Loucy (cell line): ENCODE results near the gene STRBP.

Experiments used
- EZH2phosphoT487 ChIP-seq: fragments of 200-600 bp; IDR thresholded peaks from 2 replicates; pipeline ENCODE4 v1.6.1; 2018; ENCODE audit warnings: antibody characterized with exemption, mild to moderate bottlenecking, moderate library complexity, borderline replicate concordance
- TF ChIP-seq, protein P1 (sequence below): fragments of 200-600 bp; sonication (generic); conservative IDR thresholded peaks from 2 replicates; pipeline ENCODE4 v1.5.1; 2014; ENCODE audit warnings: mild to moderate bottlenecking, antibody characterized with exemption, low read length

DNA sequence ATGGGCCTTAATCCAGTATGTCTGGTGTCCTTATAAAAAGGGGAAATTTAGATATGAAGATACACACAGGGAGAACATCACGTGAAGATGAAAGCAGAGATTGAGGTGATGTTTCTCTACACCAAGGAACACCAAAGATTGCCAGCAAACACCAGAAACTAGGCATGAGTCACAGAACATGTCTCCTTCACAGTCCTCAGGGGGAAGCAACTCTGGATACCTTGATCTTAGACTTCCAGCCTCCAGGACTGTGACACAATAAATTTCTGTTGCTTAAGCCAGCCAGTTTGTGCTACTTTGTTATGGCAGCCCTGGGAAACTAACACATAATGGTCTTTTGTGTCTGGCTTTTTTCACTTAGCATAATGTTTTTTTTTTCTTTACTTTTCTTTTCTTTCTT lies 41.2 kb upstream of the STRBP start:
- TF ChIP-seq, protein P1, sequence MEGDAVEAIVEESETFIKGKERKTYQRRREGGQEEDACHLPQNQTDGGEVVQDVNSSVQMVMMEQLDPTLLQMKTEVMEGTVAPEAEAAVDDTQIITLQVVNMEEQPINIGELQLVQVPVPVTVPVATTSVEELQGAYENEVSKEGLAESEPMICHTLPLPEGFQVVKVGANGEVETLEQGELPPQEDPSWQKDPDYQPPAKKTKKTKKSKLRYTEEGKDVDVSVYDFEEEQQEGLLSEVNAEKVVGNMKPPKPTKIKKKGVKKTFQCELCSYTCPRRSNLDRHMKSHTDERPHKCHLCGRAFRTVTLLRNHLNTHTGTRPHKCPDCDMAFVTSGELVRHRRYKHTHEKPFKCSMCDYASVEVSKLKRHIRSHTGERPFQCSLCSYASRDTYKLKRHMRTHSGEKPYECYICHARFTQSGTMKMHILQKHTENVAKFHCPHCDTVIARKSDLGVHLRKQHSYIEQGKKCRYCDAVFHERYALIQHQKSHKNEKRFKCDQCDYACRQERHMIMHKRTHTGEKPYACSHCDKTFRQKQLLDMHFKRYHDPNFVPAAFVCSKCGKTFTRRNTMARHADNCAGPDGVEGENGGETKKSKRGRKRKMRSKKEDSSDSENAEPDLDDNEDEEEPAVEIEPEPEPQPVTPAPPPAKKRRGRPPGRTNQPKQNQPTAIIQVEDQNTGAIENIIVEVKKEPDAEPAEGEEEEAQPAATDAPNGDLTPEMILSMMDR, result no peak
- TF ChIP-seq EZH2phosphoT487, result no peak
